ENCODE measurements around the gene SARS1. TPM values are rescaled to one million over a fixed set of nuclear protein-coding genes. Genes with fewer than 3 reads are reported as not detected.
A peak's percentile ranks its signal among the peaks of the same experiment; 100 is the strongest.

Gene SARS1
- total and polyA plus RNA-seq, 2 donors (not counting 1 experiment from before 2014, with no cell fraction given) = 237 to 437 TPM

DNA sequence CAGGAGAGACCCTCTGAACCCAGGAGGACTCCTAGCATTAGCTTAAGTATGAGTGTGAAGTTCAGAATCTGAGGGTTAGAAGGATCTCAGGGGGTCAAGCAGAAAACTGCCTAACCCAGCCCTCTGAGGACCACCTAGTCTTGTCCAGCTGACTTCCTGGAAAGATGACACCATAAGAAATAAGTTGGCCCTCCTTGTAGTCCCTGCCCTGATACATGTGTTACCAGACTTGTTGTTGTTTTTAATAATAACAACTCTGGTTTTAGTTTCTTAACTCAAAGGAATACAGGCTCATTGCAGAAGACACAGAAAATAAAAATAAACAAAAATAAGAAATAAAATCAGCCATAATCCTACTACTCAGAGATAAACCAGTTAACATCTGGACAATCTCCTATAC lies 21.8 kb upstream of the SARS1 start:
- no peak overlapping the region for H3K27ac ChIP-seq (ENCODE audit: insufficient read depth, low read length)

GRCh38 chr1:109192433-109192832 lies 21.3 kb upstream of the SARS1 start:
- Histone ChIP-seq H2AFZ (ENCODE audit: low read length) (peak overlapping the region; percentile 5), H4K20me1 (ENCODE audit: control insufficient read depth, extremely low read depth, insufficient read depth, low read length) (no peaks in the 10 kb centered on the region), H3K4me2 (ENCODE audit: extremely low read depth, insufficient read depth, low read length) (no peak overlapping the region), H3K36me3 (ENCODE audit: control insufficient read depth, insufficient read depth, low read length) (no peaks in the 10 kb centered on the region), H3K9me3 (ENCODE audit: control insufficient read depth, insufficient read depth, low read depth, low read length) (no peaks in the 10 kb centered on the region), H3K4me1 (ENCODE audit: control insufficient read depth, extremely low read depth, insufficient read depth, low read length) (peaks cover 2% of the 10 kb centered on the region), H3K9ac (ENCODE audit: insufficient read depth, low read length) (no peak overlapping the region), H3K27me3 (ENCODE audit: control insufficient read depth, insufficient read depth, low read length) (no peaks in the 10 kb centered on the region), H3K79me2 (ENCODE audit: control insufficient read depth, insufficient read depth, low read length) (no peaks in the 10 kb centered on the region), H3K27ac (ENCODE audit: insufficient read depth, low read length) (no peak overlapping the region), H3K4me3 (replicated peaks in 1 of 4; ENCODE audit: control extremely low read depth in 1 of 4, insufficient read depth in 1 of 4, low read depth in 3 of 4, low read length in 4 of 4) (no peak overlapping the region)
- DNase-seq (ENCODE audit: low read depth in 2 of 2) = peak in 1 of 2 donors; percentile 21
- TF ChIP-seq CTCF (conservative IDR thresholded peaks at IDR 0.05 in 1 of 2, IDR thresholded peaks at IDR 0.05 in 1 of 2; ENCODE audit: low read depth in 1 of 2, low read length in 2 of 2) (no peak), EZH2 (IDR thresholded peaks at IDR 0.05; ENCODE audit: low read length, missing control alignments) (no peak)

More for the DNA sequence above, 21.8 kb upstream of the SARS1 start:
- Histone ChIP-seq H3K36me3 (ENCODE audit: control insufficient read depth, insufficient read depth, low read length) (no peaks in the 10 kb centered on the region), H3K4me2 (ENCODE audit: extremely low read depth, insufficient read depth, low read length) (no peak overlapping the region), H2AFZ (ENCODE audit: low read length) (no peak overlapping the region), H4K20me1 (ENCODE audit: control insufficient read depth, extremely low read depth, insufficient read depth, low read length) (no peaks in the 10 kb centered on the region), H3K4me3 (replicated peaks in 1 of 4; ENCODE audit: control extremely low read depth in 1 of 4, insufficient read depth in 1 of 4, low read depth in 3 of 4, low read length in 4 of 4) (no peak overlapping the region), H3K9ac (ENCODE audit: insufficient read depth, low read length) (no peak overlapping the region), H3K4me1 (ENCODE audit: control insufficient read depth, extremely low read depth, insufficient read depth, low read length) (peaks cover 6% of the 10 kb centered on the region), H3K79me2 (ENCODE audit: control insufficient read depth, insufficient read depth, low read length) (no peaks in the 10 kb centered on the region), H3K9me3 (ENCODE audit: control insufficient read depth, insufficient read depth, low read depth, low read length) (no peaks in the 10 kb centered on the region), H3K27me3 (ENCODE audit: control insufficient read depth, insufficient read depth, low read length) (no peaks in the 10 kb centered on the region)
- TF ChIP-seq CTCF (conservative IDR thresholded peaks at IDR 0.05 in 1 of 2, IDR thresholded peaks at IDR 0.05 in 1 of 2; ENCODE audit: low read depth in 1 of 2, low read length in 2 of 2) (no peak), EZH2 (IDR thresholded peaks at IDR 0.05; ENCODE audit: low read length, missing control alignments) (no peak)
- no peak for DNase-seq (ENCODE audit: low read depth in 2 of 2)

DNA sequence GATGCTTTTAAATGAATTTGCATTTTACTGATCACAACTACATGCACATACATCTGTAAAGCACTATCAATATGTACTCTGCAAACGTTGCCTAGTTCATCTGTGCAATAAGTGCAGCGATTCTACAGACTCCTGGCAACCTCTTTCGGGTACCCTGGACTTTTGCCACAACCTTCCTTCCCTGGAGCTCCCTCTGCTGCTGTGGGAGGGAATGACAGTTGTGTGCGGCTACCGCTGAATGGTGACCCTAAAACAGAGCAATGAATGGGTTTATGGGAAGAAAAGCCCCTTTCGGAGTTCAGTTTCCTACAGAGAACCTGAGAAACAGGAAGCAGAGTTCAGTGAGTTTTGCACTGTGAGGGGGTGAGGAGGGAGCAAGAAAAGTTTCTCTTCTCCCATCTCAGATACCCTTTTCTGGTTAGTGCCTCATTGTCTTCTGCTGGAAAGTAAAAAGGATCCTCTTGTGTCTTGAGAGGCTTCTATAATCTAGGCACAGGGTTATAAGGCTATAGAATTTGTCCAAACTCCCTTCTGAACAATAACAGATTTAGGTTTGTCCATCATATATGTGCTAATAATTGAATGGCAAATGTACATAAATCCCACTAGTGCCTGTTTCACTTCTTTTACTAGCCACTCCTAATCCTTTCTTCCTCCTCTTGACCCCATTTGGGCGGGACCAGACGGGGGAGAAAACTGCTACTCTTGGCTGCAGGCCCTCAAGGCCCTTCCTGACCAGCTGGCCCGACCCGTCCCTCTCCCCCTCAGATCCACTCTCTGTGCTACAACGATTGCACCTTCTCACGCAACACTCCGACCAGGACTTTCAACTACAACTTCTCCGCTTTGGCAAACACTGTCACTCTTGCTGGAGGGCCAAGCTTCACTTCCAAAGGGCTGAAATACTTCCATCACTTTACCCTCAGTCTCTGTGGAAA lies 19.8 kb upstream of the SARS1 start:
- DNase-seq (ENCODE audit: low read depth in 2 of 2) = peak in 1 of 2 donors; percentile 49

More for the DNA sequence above, 19.8 kb upstream of the SARS1 start:
- TF ChIP-seq EZH2 (IDR thresholded peaks at IDR 0.05; ENCODE audit: low read length, missing control alignments) = no peak
- TF ChIP-seq CTCF (conservative IDR thresholded peaks at IDR 0.05 in 1 of 2, IDR thresholded peaks at IDR 0.05 in 1 of 2; ENCODE audit: low read depth in 1 of 2, low read length in 2 of 2) = peak; percentile 49 to 58
- Histone ChIP-seq H3K4me2 (ENCODE audit: extremely low read depth, insufficient read depth, low read length) (no peak overlapping the region), H3K79me2 (ENCODE audit: control insufficient read depth, insufficient read depth, low read length) (no peaks in the 10 kb centered on the region), H3K4me1 (ENCODE audit: control insufficient read depth, extremely low read depth, insufficient read depth, low read length) (peaks cover 13% of the 10 kb centered on the region), H3K36me3 (ENCODE audit: control insufficient read depth, insufficient read depth, low read length) (no peaks in the 10 kb centered on the region), H3K4me3 (replicated peaks in 1 of 4; ENCODE audit: control extremely low read depth in 1 of 4, insufficient read depth in 1 of 4, low read depth in 3 of 4, low read length in 4 of 4) (no peak overlapping the region), H3K27me3 (ENCODE audit: control insufficient read depth, insufficient read depth, low read length) (no peaks in the 10 kb centered on the region), H3K27ac (ENCODE audit: insufficient read depth, low read length) (no peak overlapping the region), H4K20me1 (ENCODE audit: control insufficient read depth, extremely low read depth, insufficient read depth, low read length) (no peaks in the 10 kb centered on the region), H3K9me3 (ENCODE audit: control insufficient read depth, insufficient read depth, low read depth, low read length) (no peaks in the 10 kb centered on the region), H2AFZ (ENCODE audit: low read length) (peak overlapping the region; percentile 22), H3K9ac (ENCODE audit: insufficient read depth, low read length) (no peak overlapping the region)
